HEK293 (cell line): ENCODE results near the gene CWC25.

Experiments used
- KLF8 ChIP-seq: fragments of 450-650 bp; formaldehyde crosslinking; IDR thresholded peaks from 2 replicates; pipeline ENCODE4 v1.5.1; 2016; ENCODE audit warnings: missing biosample characterization, missing genetic modification characterization
- KLF9 ChIP-seq: fragments of 450-650 bp; formaldehyde crosslinking; IDR thresholded peaks from 2 replicates; pipeline ENCODE4 v1.5.1; 2016; ENCODE audit warnings: missing biosample characterization, missing genetic modification characterization, low read depth
- OSR2 ChIP-seq: fragments of 450-650 bp; formaldehyde crosslinking; IDR thresholded peaks from 2 replicates; pipeline ENCODE4 v1.5.1; 2016; ENCODE audit warnings: missing biosample characterization, missing genetic modification characterization
- PBX3 ChIP-seq: sonication (generic); formaldehyde crosslinking; IDR thresholded peaks from 2 replicates; pipeline ENCODE4 v1.8.1; 2022; ENCODE audit warnings: mild to moderate bottlenecking, moderate library complexity, missing genetic modification reagents
- PRDM1 ChIP-seq: fragments of 450-650 bp; formaldehyde crosslinking; IDR thresholded peaks from 2 replicates; pipeline ENCODE4; 2016; ENCODE audit warnings: missing biosample characterization, missing genetic modification characterization
- SP7 ChIP-seq: fragments of 450-650 bp; formaldehyde crosslinking; IDR thresholded peaks from 2 replicates; pipeline ENCODE4 v1.5.1; 2016; ENCODE audit warnings: missing biosample characterization, missing genetic modification characterization
- TRIM28 ChIP-seq: IDR thresholded peaks from 2 replicates; pipeline ENCODE4 v1.6.1; 2011; ENCODE audit warnings: low read length, control low read depth, borderline replicate concordance
- WT1 ChIP-seq: fragments of 450-650 bp; formaldehyde crosslinking; IDR thresholded peaks from 2 replicates; pipeline ENCODE4 v1.5.1; 2016; ENCODE audit warnings: missing biosample characterization, missing genetic modification characterization
- ZFP37 ChIP-seq: fragments of 450-650 bp; formaldehyde crosslinking; IDR thresholded peaks from 2 replicates; pipeline ENCODE4 v1.5.1; 2016; ENCODE audit warnings: missing biosample characterization, missing genetic modification characterization
- ZNF114 ChIP-seq: fragments of 450-650 bp; formaldehyde crosslinking; IDR thresholded peaks from 2 replicates; pipeline ENCODE4 v1.5.0; 2017; ENCODE audit warnings: missing biosample characterization, missing genetic modification characterization
- ZNF133 ChIP-seq: fragments of 450-650 bp; formaldehyde crosslinking; IDR thresholded peaks from 2 replicates; pipeline ENCODE4 v1.5.1; 2016; ENCODE audit warnings: missing biosample characterization, missing genetic modification characterization
- ZNF155 ChIP-seq: fragments of 450-650 bp; formaldehyde crosslinking; IDR thresholded peaks from 2 replicates; pipeline ENCODE4 v1.5.1; 2016; ENCODE audit warnings: missing biosample characterization, missing genetic modification characterization
- ZNF24 ChIP-seq: fragments of 450-650 bp; formaldehyde crosslinking; IDR thresholded peaks from 2 replicates; pipeline ENCODE4 v1.5.1; 2016; ENCODE audit warnings: missing biosample characterization, missing genetic modification characterization
- ZNF341 ChIP-seq: fragments of 450-650 bp; formaldehyde crosslinking; IDR thresholded peaks from 2 replicates; pipeline ENCODE4; 2016; ENCODE audit warnings: low read depth, missing biosample characterization, missing genetic modification characterization
- ZNF350 ChIP-seq: fragments of 450-650 bp; formaldehyde crosslinking; IDR thresholded peaks from 2 replicates; pipeline ENCODE4 v1.5.0; 2017; ENCODE audit warnings: missing biosample characterization, mild to moderate bottlenecking, missing genetic modification characterization
- ZNF404 ChIP-seq: fragments of 450-650 bp; formaldehyde crosslinking; IDR thresholded peaks from 2 replicates; pipeline ENCODE4 v1.5.1; 2017; ENCODE audit warnings: missing biosample characterization, missing genetic modification characterization
- ZNF423 ChIP-seq: fragments of 450-650 bp; formaldehyde crosslinking; IDR thresholded peaks from 2 replicates; pipeline ENCODE4 v1.5.1; 2016; ENCODE audit warnings: missing biosample characterization, missing genetic modification characterization
- ZNF544 ChIP-seq: fragments of 450-650 bp; formaldehyde crosslinking; IDR thresholded peaks from 2 replicates; pipeline ENCODE4 v1.5.0; 2017; ENCODE audit warnings: missing biosample characterization, missing genetic modification characterization
- ZNF549 ChIP-seq: fragments of 450-650 bp; IDR thresholded peaks from 2 replicates; pipeline ENCODE4 v1.5.1; 2018; ENCODE audit warnings: missing biosample characterization, missing genetic modification characterization, mild to moderate bottlenecking, inconsistent platforms, moderate library complexity
- ZNF610 ChIP-seq: fragments of 450-650 bp; formaldehyde crosslinking; IDR thresholded peaks from 2 replicates; pipeline ENCODE4 v1.5.1; 2016; ENCODE audit warnings: missing biosample characterization, missing genetic modification characterization, borderline replicate concordance
- ZNF664 ChIP-seq: fragments of 450-650 bp; formaldehyde crosslinking; IDR thresholded peaks from 2 replicates; pipeline ENCODE4 v1.5.1; 2016; ENCODE audit warnings: missing biosample characterization, missing genetic modification characterization
- ZNF768 ChIP-seq: fragments of 450-650 bp; formaldehyde crosslinking; IDR thresholded peaks from 2 replicates; pipeline ENCODE4 v1.5.1; 2018; ENCODE audit warnings: missing biosample characterization, mild to moderate bottlenecking, missing genetic modification characterization
- ZNF792 ChIP-seq: fragments of 450-650 bp; formaldehyde crosslinking; IDR thresholded peaks from 2 replicates; pipeline ENCODE4 v1.5.1; 2016; ENCODE audit warnings: missing biosample characterization, missing genetic modification characterization
- ZSCAN23 ChIP-seq: fragments of 450-650 bp; formaldehyde crosslinking; IDR thresholded peaks from 2 replicates; pipeline ENCODE4 v1.5.1; 2016; ENCODE audit warnings: missing biosample characterization, missing genetic modification characterization
- ZXDB ChIP-seq: fragments of 450-650 bp; formaldehyde crosslinking; IDR thresholded peaks from 2 replicates; pipeline ENCODE4 v1.5.1; 2016; ENCODE audit warnings: missing biosample characterization, missing genetic modification characterization
- TF ChIP-seq, protein P1 (sequence below): fragments of 450-650 bp; formaldehyde crosslinking; IDR thresholded peaks from 2 replicates; pipeline ENCODE4 v1.5.1; 2016; ENCODE audit warnings: missing biosample characterization, missing genetic modification characterization
- TF ChIP-seq, protein P2 (sequence below): fragments of 450-650 bp; formaldehyde crosslinking; IDR thresholded peaks from 2 replicates; pipeline ENCODE4 v1.5.1; 2016; ENCODE audit warnings: missing biosample characterization, missing genetic modification characterization
- TF ChIP-seq, protein P3 (sequence below): fragments of 450-650 bp; formaldehyde crosslinking; IDR thresholded peaks from 2 replicates; pipeline ENCODE4 v1.5.1; 2017; ENCODE audit warnings: missing biosample characterization, mild to moderate bottlenecking, missing genetic modification characterization, moderate library complexity
- TF ChIP-seq, protein P4 (sequence below): fragments of 450-650 bp; formaldehyde crosslinking; IDR thresholded peaks from 2 replicates; pipeline ENCODE4 v1.5.1; 2016; ENCODE audit warnings: missing biosample characterization, missing genetic modification characterization
- TF ChIP-seq, protein P5 (sequence below): fragments of 450-650 bp; formaldehyde crosslinking; IDR thresholded peaks from 2 replicates; pipeline ENCODE4 v1.5.1; 2016; ENCODE audit warnings: missing biosample characterization, missing genetic modification characterization, borderline replicate concordance

Gene CWC25

DNA sequence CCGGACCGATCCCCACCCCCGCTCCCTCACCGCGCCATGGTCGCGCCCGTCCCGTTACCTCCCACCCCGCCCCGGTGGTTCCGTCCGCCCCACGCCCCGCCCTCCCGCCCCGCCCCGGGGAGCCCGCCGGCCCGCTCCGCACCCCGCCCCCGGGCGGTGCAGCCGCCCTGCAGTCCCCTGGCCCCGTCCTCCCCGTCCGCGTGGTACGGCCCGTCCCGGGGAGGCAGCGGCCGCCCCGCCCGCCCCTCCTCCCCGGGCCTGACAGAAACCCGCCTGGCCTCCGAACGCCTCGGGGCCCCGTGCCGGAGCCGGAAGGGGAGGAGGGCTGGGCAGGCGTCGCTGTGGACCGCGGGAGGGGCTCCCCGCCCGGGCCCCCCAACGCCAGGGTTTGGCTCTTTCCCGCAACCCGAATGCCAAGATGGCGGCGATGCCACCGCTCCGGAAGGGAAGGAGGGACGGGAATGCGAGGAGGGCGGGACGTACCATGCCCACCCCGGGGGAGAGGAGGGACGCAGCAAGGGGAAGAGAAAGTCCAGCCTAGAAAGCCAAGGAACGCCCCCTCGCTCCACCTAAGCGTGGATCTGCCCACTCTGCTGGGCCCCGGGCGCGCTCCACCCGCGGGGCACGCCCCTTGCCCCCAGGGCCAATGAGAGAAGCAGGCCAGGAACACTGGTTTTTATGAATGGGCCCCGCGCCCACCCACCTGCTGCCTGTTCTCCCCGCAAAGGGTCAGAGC lies 25.5 kb downstream of the CWC25 start, which contains the start of gene PIP4K2B (continued):
- TF ChIP-seq ZNF768 (tag by site-specific recombination) (no peak), ZNF155 (tag by site-specific recombination) (no peak), ZNF664 (tag by site-specific recombination) (no peak), ZNF350 (tag by site-specific recombination) (no peak), OSR2 (tag by site-specific recombination) (no peak; the same call in 1 of the 2 replicates), PBX3 (CRISPR knock-in tag) (peak; percentile 54; the same call in 1 of the 2 replicates), TRIM28 (0 out of 2 replicates have a peak, but pooled peaks have one; percentile 40), ZNF610 (tag by site-specific recombination) (peak; percentile 70), ZNF341 (tag by site-specific recombination) (peak; percentile 24), ZNF133 (no peak), WT1 (tag by site-specific recombination) (peak; percentile 29; the same call in 1 of the 2 replicates), KLF8 (tag by site-specific recombination) (peak; percentile 97), ZXDB (tag by site-specific recombination) (peak; percentile 51), ZSCAN23 (no peak), ZNF544 (tag by site-specific recombination) (no peak), ZFP37 (tag by site-specific recombination) (peak; percentile 26; the same call in 1 of the 2 replicates), ZNF24 (tag by site-specific recombination) (no peak), SP7 (tag by site-specific recombination) (peak; percentile 87; the same call in 1 of the 2 replicates), ZNF792 (tag by site-specific recombination) (no peak), ZNF404 (tag by site-specific recombination) (no peak), ZNF423 (tag by site-specific recombination) (no peak), PRDM1 (tag by site-specific recombination) (peak; percentile 93), KLF9 (tag by site-specific recombination) (peak; percentile 98), ZNF114 (tag by site-specific recombination) (no peak), ZNF549 (no peak)
- TF ChIP-seq, protein P1, sequence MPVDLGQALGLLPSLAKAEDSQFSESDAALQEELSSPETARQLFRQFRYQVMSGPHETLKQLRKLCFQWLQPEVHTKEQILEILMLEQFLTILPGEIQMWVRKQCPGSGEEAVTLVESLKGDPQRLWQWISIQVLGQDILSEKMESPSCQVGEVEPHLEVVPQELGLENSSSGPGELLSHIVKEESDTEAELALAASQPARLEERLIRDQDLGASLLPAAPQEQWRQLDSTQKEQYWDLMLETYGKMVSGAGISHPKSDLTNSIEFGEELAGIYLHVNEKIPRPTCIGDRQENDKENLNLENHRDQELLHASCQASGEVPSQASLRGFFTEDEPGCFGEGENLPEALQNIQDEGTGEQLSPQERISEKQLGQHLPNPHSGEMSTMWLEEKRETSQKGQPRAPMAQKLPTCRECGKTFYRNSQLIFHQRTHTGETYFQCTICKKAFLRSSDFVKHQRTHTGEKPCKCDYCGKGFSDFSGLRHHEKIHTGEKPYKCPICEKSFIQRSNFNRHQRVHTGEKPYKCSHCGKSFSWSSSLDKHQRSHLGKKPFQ (tag by site-specific recombination) = no peak
- TF ChIP-seq, protein P2, sequence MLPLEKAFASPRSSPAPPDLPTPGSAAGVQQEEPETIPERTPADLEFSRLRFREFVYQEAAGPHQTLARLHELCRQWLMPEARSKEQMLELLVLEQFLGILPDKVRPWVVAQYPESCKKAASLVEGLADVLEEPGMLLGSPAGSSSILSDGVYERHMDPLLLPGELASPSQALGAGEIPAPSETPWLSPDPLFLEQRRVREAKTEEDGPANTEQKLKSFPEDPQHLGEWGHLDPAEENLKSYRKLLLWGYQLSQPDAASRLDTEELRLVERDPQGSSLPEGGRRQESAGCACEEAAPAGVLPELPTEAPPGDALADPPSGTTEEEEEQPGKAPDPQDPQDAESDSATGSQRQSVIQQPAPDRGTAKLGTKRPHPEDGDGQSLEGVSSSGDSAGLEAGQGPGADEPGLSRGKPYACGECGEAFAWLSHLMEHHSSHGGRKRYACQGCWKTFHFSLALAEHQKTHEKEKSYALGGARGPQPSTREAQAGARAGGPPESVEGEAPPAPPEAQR (tag by site-specific recombination) = peak; percentile 65; the same call in 1 of the 2 replicates
- TF ChIP-seq, protein P3, sequence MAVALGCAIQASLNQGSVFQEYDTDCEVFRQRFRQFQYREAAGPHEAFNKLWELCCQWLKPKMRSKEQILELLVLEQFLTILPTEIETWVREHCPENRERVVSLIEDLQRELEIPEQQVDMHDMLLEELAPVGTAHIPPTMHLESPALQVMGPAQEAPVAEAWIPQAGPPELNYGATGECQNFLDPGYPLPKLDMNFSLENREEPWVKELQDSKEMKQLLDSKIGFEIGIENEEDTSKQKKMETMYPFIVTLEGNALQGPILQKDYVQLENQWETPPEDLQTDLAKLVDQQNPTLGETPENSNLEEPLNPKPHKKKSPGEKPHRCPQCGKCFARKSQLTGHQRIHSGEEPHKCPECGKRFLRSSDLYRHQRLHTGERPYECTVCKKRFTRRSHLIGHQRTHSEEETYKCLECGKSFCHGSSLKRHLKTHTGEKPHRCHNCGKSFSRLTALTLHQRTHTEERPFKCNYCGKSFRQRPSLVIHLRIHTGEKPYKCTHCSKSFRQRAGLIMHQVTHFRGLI (tag by site-specific recombination) = no peak
- TF ChIP-seq, protein P4, sequence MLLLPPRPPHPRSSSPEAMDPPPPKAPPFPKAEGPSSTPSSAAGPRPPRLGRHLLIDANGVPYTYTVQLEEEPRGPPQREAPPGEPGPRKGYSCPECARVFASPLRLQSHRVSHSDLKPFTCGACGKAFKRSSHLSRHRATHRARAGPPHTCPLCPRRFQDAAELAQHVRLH = peak; percentile 17; the same call in 1 of the 2 replicates
- TF ChIP-seq, protein P5, sequence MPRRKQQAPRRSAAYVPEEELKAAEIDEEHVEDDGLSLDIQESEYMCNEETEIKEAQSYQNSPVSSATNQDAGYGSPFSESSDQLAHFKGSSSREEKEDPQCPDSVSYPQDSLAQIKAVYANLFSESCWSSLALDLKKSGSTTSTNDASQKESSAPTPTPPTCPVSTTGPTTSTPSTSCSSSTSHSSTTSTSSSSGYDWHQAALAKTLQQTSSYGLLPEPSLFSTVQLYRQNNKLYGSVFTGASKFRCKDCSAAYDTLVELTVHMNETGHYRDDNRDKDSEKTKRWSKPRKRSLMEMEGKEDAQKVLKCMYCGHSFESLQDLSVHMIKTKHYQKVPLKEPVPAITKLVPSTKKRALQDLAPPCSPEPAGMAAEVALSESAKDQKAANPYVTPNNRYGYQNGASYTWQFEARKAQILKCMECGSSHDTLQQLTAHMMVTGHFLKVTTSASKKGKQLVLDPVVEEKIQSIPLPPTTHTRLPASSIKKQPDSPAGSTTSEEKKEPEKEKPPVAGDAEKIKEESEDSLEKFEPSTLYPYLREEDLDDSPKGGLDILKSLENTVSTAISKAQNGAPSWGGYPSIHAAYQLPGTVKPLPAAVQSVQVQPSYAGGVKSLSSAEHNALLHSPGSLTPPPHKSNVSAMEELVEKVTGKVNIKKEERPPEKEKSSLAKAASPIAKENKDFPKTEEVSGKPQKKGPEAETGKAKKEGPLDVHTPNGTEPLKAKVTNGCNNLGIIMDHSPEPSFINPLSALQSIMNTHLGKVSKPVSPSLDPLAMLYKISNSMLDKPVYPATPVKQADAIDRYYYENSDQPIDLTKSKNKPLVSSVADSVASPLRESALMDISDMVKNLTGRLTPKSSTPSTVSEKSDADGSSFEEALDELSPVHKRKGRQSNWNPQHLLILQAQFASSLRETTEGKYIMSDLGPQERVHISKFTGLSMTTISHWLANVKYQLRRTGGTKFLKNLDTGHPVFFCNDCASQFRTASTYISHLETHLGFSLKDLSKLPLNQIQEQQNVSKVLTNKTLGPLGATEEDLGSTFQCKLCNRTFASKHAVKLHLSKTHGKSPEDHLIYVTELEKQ (tag by site-specific recombination) = no peak; the same call in 1 of the 2 replicates
